Calu3 (cell line): ENCODE measurements around the gene SPR. TPM values are rescaled to one million over a fixed set of nuclear protein-coding genes. Genes with fewer than 3 reads are reported as not detected.

Source experiments
- BruUV-seq: library from RNA; stranded (reverse); fragments of 400-500 nt; replicated peaks from 2 replicates; lab custom pipeline; 2021; lab: Mats Ljungman, UMichigan
- CTCF ChIA-PET: fragments of 300-600 bp; sonication (Branson Sonifier 250); formaldehyde crosslinking; loops from one replicate; lab custom pipeline; 2022; ENCODE audit warnings: antibody characterized with exemption; lab: Charles Lee
- DNase-seq: peaks from one replicate; pipeline ENCODE4 v3.0.0; 2022
- H3K27ac Mint-ChIP-seq: one replicate; pipeline ENCODE4 v1.8.0; 2022; ENCODE audit warnings: mixed read lengths; ENCODE audit not compliant: unreplicated experiment
- H3K27me3 Mint-ChIP-seq: one replicate; pipeline ENCODE4 v1.8.0; 2022; ENCODE audit warnings: mixed read lengths; ENCODE audit not compliant: unreplicated experiment
- H3K36me3 Mint-ChIP-seq: one replicate; pipeline ENCODE4 v1.8.0; 2022; ENCODE audit warnings: mild to moderate bottlenecking, moderate library complexity, mixed read lengths; ENCODE audit not compliant: insufficient read depth, unreplicated experiment
- H3K4me1 Mint-ChIP-seq: one replicate; pipeline ENCODE4 v1.8.0; 2022; ENCODE audit warnings: mild to moderate bottlenecking, low read depth, mixed read lengths; ENCODE audit not compliant: unreplicated experiment
- H3K4me3 Mint-ChIP-seq: one replicate; pipeline ENCODE4 v1.8.0; 2022; ENCODE audit warnings: mild to moderate bottlenecking, low read depth, moderate library complexity, mixed read lengths; ENCODE audit not compliant: unreplicated experiment
- H3K9me3 Mint-ChIP-seq: one replicate; pipeline ENCODE4 v1.8.0; 2022; ENCODE audit warnings: low read depth, mixed read lengths; ENCODE audit not compliant: unreplicated experiment
- CTCF ChIP-seq: fragments of 200-600 bp; IDR thresholded peaks from one replicate; pipeline ENCODE4 v1.8.0; 2022; ENCODE audit warnings: antibody characterized with exemption; ENCODE audit not compliant: unreplicated experiment
- intact Hi-C: fragments of 100-400 bp; cut with micrococcal nuclease; formaldehyde crosslinking; loops from one replicate; pipeline ENCODE4 v1.10.0; 2022; ENCODE audit not compliant: unreplicated experiment
- total RNA-seq: library from RNA; stranded (reverse); gene quantifications from 2 replicates; pipeline ENCODE4 v1.2.3, GENCODE V29; 2022

The SPR gene
- total RNA-seq, 1 experiment from 2014 or later, result 71.1 TPM

GRCh38 chr2:72846171-72847095, 40.8 kb upstream of the SPR start:
- TF ChIP-seq CTCF, result no peak
- Mint-ChIP-seq H3K4me3 (no peak overlapping the region), H3K36me3 (no peaks in the 10 kb centered on the region), H3K9me3 (no peaks in the 10 kb centered on the region), H3K27me3 (no peaks in the 10 kb centered on the region), H3K27ac (no peak overlapping the region), H3K4me1 (no peaks in the 10 kb centered on the region)
- intact Hi-C loops, result no loop called here
- CTCF ChIA-PET, result interaction anchor here (0.7 kb wide), 1 partner anchor 265 kb away, joined by 3 read pairs; no protein-coding TSS in a partner anchor
- DNase-seq, result no peak
- BruUV-seq, result no TSS peak

- H3K27me3 Mint-ChIP-seq, result no peaks in the 10 kb centered on the region
- no peaks in the 10 kb centered on the region for H3K9me3 Mint-ChIP-seq
- H3K4me1 Mint-ChIP-seq, result no peaks in the 10 kb centered on the region
These were observed 39.5 kb upstream of the SPR start for GRCh38 chr2:72847534-72848315.

GRCh38 chr2:72848436-72849137, 38.6 kb upstream of the SPR start:
- no peaks in the 10 kb centered on the region for H3K4me1 Mint-ChIP-seq
- CTCF ChIA-PET, result no interaction called here
- no peak for DNase-seq
- intact Hi-C loops, result no loop called here
- no peak overlapping the region for H3K4me3 Mint-ChIP-seq
- no peaks in the 10 kb centered on the region for H3K9me3 Mint-ChIP-seq
- TF ChIP-seq CTCF, result no peak
- H3K36me3 Mint-ChIP-seq, result no peaks in the 10 kb centered on the region
- no peaks in the 10 kb centered on the region for H3K27me3 Mint-ChIP-seq
- no peak overlapping the region for H3K27ac Mint-ChIP-seq
- BruUV-seq, result no TSS peak

More at GRCh38 chr2:72847534-72848315, 39.5 kb upstream of the SPR start:
- no TSS peak for BruUV-seq
- CTCF ChIA-PET, result no interaction called here
- no peak for DNase-seq
- intact Hi-C loops, result no loop called here
- H3K36me3 Mint-ChIP-seq, result no peaks in the 10 kb centered on the region
- no peak for TF ChIP-seq CTCF
- H3K27ac Mint-ChIP-seq, result no peak overlapping the region
- no peak overlapping the region for H3K4me3 Mint-ChIP-seq

- no peaks in the 10 kb centered on the region for H3K9me3 Mint-ChIP-seq
These were observed 38.1 kb upstream of the SPR start for GRCh38 chr2:72849138-72849462.

More at GRCh38 chr2:72849138-72849462, 38.1 kb upstream of the SPR start:
- no peak for DNase-seq
- no peak overlapping the region for H3K27ac Mint-ChIP-seq
- peaks cover 1% of the 10 kb centered on the region for H3K27me3 Mint-ChIP-seq
- H3K4me1 Mint-ChIP-seq, result no peaks in the 10 kb centered on the region
- CTCF ChIA-PET, result no interaction called here
- no peak overlapping the region for H3K4me3 Mint-ChIP-seq
- TF ChIP-seq CTCF, result no peak
- intact Hi-C loops, result no loop called here
- no TSS peak for BruUV-seq
- H3K36me3 Mint-ChIP-seq, result no peaks in the 10 kb centered on the region
